HG03280 (cell line): ENCODE data around the gene ARHGEF5.
"Not testable (repeated sequence)": the region's sequence is repeated elsewhere in the genome, so short reads cannot be mapped to it uniquely, and the experiment has no call there.

ENCODE experiments used
- ATAC-seq: cut with Tn5 transposase; IDR thresholded peaks from one replicate; pipeline ENCODE4 v1.9.1; 2021; ENCODE audit warnings: mild to moderate bottlenecking, moderate library complexity; ENCODE audit not compliant: unreplicated experiment

Gene ARHGEF5

DNA sequence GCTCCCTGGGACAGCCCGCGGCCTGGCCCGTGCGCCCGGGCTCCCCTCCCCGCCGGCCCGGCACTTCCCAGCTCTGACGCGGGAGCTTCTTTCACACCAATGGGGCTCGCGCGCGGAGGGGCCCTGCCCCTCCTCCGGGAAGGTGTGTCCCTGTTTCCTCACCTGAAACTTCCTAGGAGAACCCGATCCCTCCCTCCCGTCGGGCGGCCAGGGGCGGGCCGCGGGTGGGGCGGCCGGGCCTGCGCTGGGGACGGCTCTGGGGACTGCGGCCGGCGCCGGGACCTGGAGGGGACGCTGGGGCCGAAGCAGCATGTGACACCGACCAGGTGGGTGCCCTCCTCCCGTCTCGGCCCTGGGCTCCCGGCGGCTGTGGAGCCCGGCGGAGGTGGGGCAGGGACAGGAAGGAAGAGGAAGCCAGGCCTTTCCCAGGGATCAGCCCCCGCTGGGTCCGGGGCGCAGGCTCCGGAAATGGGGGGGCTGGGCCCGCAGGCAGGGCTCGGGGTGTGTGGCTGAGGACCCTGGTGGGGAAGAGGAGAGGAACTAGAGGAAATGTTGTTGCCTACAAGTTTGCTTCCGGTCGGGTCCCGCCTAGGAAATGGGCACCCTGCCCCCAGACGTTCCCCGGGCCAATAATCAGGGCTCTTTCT lies at the start of gene ARHGEF5:
ARHGEF5 (plus strand) TSS at position 227 of the 647 bp plus-strand sequence. CDS start 7,268 bp downstream, outside the sequence.
- peak; percentile 73 for ATAC-seq

DNA sequence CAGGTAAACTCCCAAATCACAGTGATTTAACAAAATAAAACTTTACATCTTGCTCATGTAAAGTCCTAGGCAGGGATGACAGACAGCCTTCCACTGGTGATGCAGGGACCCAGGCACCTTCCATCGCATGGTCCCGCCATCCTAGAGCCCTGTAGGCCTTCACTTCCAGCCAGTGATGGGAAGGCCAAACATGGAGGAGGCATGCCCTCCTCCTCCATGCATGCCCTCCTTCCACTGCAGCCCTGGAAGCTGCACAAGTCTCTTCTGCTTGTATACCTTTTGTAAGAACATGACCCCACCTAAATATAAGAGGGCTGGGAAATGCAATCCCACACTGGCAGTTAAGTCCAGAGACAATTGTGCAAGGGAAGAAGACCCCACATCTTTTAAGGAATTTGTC lies 45.5 kb upstream of the ARHGEF5 start:
- not testable (repeated sequence) for ATAC-seq

- ATAC-seq: not testable (repeated sequence)
Observed at GRCh38 chr7:144311218-144311617, 44.0 kb upstream of the ARHGEF5 start.

DNA sequence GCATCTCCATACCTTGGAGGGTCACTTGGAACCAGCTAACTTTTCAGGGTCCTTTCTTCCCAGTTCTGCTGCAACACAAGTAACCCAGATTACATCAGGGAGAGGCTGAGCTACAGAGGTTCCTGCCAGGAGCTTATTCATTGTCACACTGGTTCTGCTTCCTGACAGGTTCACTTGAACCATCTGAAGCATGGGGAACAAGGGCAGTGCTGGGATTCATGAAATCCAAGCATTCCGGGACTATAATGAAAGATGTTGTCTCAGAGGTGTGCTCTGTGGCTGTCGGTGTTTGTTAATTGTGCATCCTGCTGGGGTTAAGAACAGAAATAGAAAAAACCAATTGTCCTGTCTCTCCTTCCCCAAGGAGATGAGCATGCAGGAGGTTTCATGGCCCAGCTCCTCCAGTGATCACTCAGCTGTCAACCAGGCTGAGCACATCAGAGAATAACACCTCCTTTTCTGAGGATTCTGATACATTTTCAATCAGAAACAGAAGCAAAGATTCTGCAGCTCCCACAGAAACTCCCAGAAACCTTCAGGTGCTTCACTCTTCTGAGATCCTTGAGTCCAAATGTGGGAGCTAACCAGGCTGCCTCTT lies 43.2 kb upstream of the ARHGEF5 start, which contains the start of gene OR2A1:
OR2A1 (plus strand) TSS at position 548 of the 598 bp plus-strand sequence. CDS start 5,706 bp downstream, outside the sequence.
- not testable (repeated sequence) for ATAC-seq

DNA sequence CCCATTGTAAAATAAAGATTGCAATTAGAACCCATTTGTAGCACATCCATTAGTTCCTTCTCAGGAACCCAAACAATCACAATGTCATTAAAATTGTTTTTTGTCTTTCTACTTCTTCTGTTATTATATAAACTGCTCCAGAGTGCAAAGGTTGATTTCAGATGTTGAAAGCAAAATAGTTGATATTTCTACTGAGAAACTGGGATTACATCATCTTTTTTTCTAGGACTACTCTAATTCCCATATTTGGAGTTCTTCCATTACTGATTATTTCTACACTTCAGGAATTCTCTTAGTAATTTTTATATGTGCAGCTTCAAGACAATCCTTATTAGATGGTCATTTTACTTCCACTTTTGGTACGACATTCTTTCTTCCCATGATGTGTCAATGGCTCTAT lies 37.7 kb upstream of the ARHGEF5 start:
- not testable (repeated sequence) for ATAC-seq

DNA sequence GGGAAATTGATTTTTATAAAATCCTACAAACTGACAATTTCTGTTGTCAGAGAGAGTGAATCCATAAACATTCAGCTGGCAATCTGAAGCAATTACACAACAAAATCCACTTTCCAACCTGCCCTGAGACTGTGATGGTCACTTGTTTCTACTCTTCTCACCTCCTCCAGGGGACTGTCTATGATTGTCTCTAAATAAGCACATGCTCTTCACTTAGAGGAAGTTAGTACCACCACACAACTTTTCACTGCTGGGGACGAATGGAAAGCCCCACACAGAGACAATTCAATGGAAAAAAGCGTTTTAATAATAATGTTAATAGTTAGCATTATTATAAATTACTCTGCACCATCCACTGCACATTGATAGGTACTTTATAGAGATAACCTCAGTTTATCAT lies 35.7 kb upstream of the ARHGEF5 start:
- not testable (repeated sequence) for ATAC-seq

DNA sequence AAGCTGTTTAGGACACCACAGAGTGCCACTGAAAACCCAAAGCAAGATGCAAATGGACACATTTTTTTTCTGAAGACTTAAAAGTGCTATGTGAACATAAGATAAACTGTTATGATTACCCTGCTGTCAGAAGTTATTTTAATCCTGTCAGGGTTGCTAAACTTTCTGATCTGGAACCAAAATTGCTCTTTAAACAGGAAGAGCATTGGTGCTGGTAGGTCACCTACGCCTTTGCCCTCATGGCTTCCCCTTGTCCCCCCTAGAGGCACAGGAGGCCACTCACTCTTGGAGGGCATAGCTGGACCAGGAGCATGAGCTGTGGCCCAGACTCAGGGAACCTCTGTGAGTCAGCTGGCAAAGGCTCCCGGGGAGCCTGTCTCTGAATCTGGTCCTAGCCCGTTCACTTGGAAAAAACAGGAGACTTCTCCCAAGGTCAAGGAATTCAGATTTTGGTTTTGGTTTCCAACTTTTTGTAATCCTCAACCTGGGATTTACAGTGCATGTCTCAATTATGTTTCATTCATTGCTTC lies 33.5 kb upstream of the ARHGEF5 start:
- not testable (repeated sequence) for ATAC-seq

GRCh38 chr7:144323359-144323758 lies 31.8 kb upstream of the ARHGEF5 start:
- not testable (repeated sequence) for ATAC-seq

GRCh38 chr7:144325868-144326267 lies 29.3 kb upstream of the ARHGEF5 start:
- ATAC-seq: not testable (repeated sequence)

GRCh38 chr7:144330044-144330443 lies 25.2 kb upstream of the ARHGEF5 start:
- not testable (repeated sequence) for ATAC-seq

DNA sequence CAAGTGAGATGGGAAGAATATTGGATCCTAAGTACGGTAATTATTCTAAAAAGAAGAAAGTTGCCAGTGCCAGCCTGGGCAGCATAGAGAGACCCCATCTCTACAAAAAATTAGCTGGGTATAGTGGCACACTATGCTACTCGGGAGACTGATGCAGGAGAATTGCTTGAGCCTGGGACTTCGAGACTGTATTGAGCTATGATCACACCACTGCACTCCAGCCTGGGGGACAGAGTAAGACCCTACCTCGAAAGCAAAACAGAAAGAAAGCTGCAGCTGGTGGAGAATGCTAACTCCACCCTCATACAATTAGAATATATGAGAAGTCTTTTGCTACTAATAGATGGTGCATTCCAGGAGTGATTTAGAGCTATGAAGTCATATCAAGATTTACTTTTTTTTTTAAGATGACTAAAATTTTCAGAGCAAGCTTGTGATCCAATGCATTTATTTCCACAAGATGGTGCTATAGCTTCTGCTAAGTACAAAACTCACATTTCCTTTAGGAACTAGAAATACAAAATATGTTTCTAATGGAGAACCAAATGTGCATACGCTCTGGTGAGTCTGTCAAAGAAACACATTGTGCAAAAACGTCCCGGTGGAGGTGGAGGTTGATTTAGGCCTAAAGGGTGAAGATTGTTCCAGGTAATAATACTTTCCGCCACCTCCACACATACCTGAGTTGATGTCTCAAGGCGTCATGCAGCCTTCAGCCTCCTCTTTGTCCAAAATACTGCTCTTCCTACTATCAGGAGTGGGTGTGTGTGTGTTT lies 23.8 kb upstream of the ARHGEF5 start:
- ATAC-seq: peak; percentile 52

GRCh38 chr7:144331996-144332288 lies 23.3 kb upstream of the ARHGEF5 start:
- not testable (repeated sequence) for ATAC-seq

DNA sequence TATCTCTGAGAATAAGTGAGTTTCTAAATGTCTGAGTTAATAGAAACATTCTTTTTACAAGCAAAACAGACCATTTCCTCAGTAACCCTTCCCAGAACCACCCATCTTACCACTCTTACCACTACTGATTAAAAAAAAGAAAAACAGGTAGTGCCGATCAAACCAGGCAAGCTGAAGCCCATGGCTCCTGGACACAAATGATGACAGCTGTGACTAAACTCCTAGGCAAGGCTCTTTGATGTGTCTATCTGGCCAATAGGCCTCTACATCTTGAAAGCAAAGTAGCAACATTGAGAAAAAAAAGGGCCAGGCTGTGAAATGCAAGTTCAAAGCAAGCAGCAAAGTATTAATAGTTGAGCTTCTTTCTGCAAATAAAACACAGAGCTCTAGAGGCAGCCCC lies 6.6 kb upstream of the ARHGEF5 start:
- not testable (repeated sequence) for ATAC-seq

GRCh38 chr7:144351667-144352066 lies 3.5 kb upstream of the ARHGEF5 start:
- not testable (repeated sequence) for ATAC-seq

DNA sequence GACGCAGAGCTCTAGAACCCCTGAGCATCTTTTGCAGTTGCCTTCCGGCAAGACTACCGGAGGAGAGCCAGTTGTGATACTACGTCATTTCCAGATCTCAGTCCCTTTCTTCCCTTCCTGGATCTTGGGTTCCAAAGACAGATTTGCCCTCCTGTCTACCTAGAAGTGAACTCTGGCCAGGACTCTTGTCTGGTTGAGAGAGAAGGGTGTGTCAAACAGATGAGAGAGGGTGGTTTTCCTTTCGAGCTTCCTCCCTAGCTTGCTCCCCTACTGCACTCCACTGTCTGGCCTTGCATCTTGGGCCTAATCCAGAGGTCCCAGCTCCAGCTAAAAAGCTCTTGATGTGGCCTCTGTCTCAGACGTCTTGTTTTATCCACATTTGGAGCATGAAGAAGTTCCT lies 983 bp downstream of the ARHGEF5 start:
- ATAC-seq: not testable (repeated sequence)

GRCh38 chr7:144356860-144357259 lies 1.7 kb downstream of the ARHGEF5 start:
- not testable (repeated sequence) for ATAC-seq

- ATAC-seq: not testable (repeated sequence)
Observed at GRCh38 chr7:144362061-144362460, 6.9 kb downstream of the ARHGEF5 start.

DNA sequence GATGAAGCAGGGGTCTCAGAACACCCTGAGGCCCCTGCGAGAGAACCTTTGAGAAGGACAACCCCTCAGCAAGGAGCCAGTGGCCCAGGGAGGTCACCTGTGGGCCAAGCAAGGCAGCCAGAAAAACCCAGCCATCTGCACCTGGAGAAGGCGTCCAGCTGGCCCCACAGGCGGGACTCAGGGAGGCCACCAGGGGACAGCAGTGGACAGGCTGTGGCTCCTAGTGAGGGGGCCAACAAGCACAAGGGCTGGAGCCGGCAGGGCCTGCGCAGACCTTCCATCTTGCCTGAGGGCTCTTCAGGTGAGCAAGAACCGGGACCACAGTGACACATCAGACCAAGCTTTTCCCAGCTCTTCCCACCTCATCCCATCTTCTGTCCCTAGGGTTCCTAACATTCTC lies 10.3 kb downstream of the ARHGEF5 start:
- ATAC-seq: not testable (repeated sequence)

DNA sequence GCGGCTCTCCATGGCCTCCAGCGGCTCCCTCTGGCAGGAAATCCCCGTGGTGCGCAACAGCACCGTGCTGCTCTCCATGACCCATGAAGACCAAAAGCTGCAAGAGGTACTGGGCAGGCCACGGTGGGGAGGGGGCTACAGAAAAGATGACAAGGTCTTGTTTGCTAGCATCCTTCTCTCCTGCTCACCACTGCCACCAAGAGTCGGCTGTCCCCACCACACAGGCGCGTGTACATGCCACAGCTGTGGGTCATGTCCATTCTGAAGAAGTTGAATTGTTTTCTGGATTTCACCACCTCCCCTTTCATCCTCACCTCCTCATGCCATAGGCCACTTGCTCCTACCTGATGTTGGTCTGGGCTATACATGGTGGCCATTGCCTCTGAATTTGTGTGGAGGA lies 12.0 kb downstream of the ARHGEF5 start:
- ATAC-seq: not testable (repeated sequence)

- not testable (repeated sequence) for ATAC-seq
Observed at GRCh38 chr7:144369221-144369620, 14.0 kb downstream of the ARHGEF5 start.

DNA sequence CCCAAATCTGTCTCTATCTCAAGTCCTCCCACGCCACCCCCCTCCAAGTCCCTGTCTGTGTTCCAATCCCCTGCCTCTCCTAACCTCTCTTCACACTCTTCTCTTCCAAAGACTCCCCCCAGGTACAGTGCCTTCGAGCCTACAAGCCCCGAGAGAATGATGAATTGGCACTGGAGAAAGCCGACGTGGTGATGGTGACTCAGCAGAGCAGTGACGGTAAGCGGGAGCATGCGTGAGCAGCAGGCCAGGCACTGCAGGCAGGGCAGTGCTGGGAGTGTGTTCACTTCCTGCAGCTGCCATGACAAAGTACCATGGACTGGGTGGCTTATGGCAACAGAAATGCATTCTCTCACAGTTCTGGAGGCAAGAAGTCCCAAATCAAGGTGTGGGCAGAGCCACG lies 23.4 kb downstream of the ARHGEF5 start:
- no peak for ATAC-seq
